Subcutaneous abdominal adipose tissue (tissue), 5 donors: ENCODE measurements around the gene PRAMEF33.
"Not testable (repeated sequence)": the region's sequence is repeated elsewhere in the genome, so short reads cannot be mapped to it uniquely, and the experiment has no call there.

Source experiments
- H3K27ac ChIP-seq: one replicate; pipeline ENCODE4 v1.7.0; 2013; ENCODE audit warnings: low read depth, mild to moderate bottlenecking, inconsistent platforms, low read length, moderate library complexity
- H3K27me3 ChIP-seq, 5 donors: one replicate each; pipeline ENCODE4 v1.7.0; 2013; ENCODE audit warnings: low read length in 5 of 5, inconsistent platforms in 1 of 5; ENCODE audit not compliant: control insufficient read depth in 5 of 5, insufficient read depth in 4 of 5
- H3K36me3 ChIP-seq, 5 donors: one replicate each; pipeline ENCODE4 v1.7.0; 2013; ENCODE audit warnings: low read length in 5 of 5; ENCODE audit not compliant: control insufficient read depth in 5 of 5, insufficient read depth in 5 of 5
- H3K4me1 ChIP-seq, 5 donors: one replicate each; pipeline ENCODE4 v1.7.0; 2013; ENCODE audit warnings: low read length in 5 of 5, mild to moderate bottlenecking in 3 of 5, moderate library complexity in 1 of 5; ENCODE audit not compliant: control insufficient read depth in 5 of 5, insufficient read depth in 5 of 5
- H3K4me3 ChIP-seq, 5 donors: one replicate each; pipeline ENCODE4 v1.7.0; 2013; ENCODE audit warnings: low read length in 5 of 5, low read depth in 1 of 5
- H3K9ac ChIP-seq, 5 donors: one replicate each; pipeline ENCODE4 v1.7.0; 2013; ENCODE audit warnings: low read length in 5 of 5, mild to moderate bottlenecking in 4 of 5, moderate library complexity in 3 of 5
- H3K9me3 ChIP-seq, 5 donors: one replicate each; pipeline ENCODE4 v1.7.0; 2013; ENCODE audit warnings: low read length in 5 of 5; ENCODE audit not compliant: control insufficient read depth in 5 of 5
- donor health status: healthy.
- donor health status: healthy.
- donor health status: healthy.
- donor health status: healthy.
- donor health status: healthy.

The PRAMEF33 gene

GRCh38 chr1:13315281-13315680, 11.9 kb downstream of the PRAMEF33 start, which contains the start of gene PRAMEF15:
TSS of gene PRAMEF15 (plus strand) at chr1:13315581. CDS start at chr1:13318408, 2,827 bp downstream.
- not testable (repeated sequence) for H3K9ac ChIP-seq, H3K36me3 ChIP-seq, H3K4me1 ChIP-seq, H3K4me3 ChIP-seq, H3K9me3 ChIP-seq, H3K27me3 ChIP-seq, H3K27ac ChIP-seq

DNA sequence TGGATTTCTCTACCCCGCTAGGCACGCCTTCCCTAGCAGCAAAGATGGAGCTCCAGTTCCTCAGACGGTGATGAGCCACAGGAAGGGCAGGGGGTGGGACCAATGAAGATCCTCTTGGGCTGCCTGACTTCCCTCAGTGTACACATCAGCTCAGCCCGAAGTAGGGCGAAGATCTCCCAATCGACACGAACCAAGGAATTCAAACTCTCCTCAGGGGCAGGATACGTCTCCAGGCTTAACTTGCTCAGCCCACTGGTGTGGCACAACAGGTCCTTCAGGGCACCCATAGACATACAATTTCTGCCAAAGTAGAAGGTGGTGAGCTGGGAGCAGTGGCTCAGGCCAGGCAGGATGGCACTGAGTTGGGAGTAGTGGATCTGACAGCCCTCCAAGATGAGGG, 39.2 kb downstream of the PRAMEF33 start:
- not testable (repeated sequence) for H3K27me3 ChIP-seq, H3K9me3 ChIP-seq, H3K9ac ChIP-seq, H3K36me3 ChIP-seq, H3K4me1 ChIP-seq, H3K27ac ChIP-seq, H3K4me3 ChIP-seq

DNA sequence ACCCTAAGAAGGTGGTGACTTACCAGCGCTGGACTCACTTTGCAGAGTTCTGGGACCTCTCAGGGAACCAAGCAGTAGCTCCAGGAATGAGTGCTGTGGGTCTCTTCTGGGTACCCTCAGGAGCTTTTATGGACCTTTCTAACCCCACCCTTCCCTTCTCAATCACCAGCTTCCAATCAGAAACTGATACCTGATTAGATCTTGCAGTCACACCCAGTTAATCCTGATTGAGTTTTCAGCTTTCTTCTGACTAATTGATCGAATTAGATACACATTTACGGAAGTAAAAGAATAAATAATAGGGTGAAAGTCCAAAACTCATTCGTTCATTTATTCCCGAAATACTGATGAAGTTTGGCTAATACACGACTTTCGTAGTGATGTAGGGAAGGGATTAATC, 43.7 kb downstream of the PRAMEF33 start, which contains the start of gene PRAMEF14:
Gene PRAMEF14 (minus strand): TSS at position 101 of the 400 bp plus-strand sequence. CDS start 1,820 bp downstream, outside the sequence.
- not testable (repeated sequence) for H3K4me3 ChIP-seq, H3K9me3 ChIP-seq, H3K27me3 ChIP-seq, H3K36me3 ChIP-seq, H3K4me1 ChIP-seq, H3K27ac ChIP-seq, H3K9ac ChIP-seq

DNA sequence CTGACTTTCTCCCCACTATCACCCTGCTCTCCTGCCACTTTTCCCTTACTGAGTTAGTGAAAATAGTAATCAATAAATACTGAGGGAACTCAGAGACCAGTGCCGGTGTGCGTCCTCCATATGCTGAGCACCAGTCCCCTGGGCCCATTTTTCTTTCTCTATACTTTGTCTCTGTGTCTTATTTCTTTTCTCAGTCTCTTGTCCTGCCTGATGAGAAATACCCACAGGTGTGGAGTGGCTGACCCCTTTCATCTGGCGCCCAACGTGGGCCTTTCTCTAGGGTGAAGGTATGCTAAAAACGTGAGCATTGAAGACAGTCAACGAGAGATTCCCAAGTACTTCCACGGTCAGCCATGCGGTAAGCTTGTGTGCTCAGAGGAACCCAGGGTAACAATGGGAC, 50.1 kb downstream of the PRAMEF33 start:
- not testable (repeated sequence) for H3K36me3 ChIP-seq, H3K27me3 ChIP-seq, H3K9me3 ChIP-seq, H3K4me1 ChIP-seq, H3K4me3 ChIP-seq, H3K27ac ChIP-seq, H3K9ac ChIP-seq

DNA sequence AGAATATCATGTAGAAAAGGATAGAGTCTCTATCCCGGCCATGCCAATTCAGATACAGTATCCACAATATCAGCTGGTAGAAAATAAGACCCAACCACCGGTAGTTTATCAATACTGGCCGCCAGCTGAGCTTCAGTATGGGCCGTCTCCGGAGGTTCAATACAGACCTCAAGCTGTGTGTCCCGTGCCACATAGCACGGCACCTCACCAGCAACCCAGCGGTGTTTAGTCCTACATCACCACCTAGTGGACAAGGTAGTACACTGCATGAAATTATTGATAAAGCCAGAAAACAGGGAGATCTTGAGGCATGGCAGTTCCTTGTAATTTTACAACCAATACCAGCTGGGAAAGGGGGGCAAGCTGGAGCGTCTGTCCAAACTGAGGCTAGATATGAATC, 51.1 kb downstream of the PRAMEF33 start:
- not testable (repeated sequence) for H3K27ac ChIP-seq, H3K27me3 ChIP-seq, H3K9me3 ChIP-seq, H3K36me3 ChIP-seq, H3K9ac ChIP-seq, H3K4me3 ChIP-seq, H3K4me1 ChIP-seq

- H3K9ac ChIP-seq, H3K27me3 ChIP-seq, H3K36me3 ChIP-seq, H3K4me1 ChIP-seq, H3K27ac ChIP-seq, H3K9me3 ChIP-seq, H3K4me3 ChIP-seq: not testable (repeated sequence)
These were observed 53.4 kb downstream of the PRAMEF33 start for GRCh38 chr1:13356774-13357173.
